Natural killer cell (primary cell): ENCODE data around the gene HGF. TPM values are rescaled to one million over a fixed set of nuclear protein-coding genes. Genes with fewer than 3 reads are reported as not detected.

ENCODE experiments used
- ATAC-seq, 3 donors: fragments of 150-1000 bp in 2 of 3; fragments of 200-7000 bp in 1 of 3; cut with Tn5 transposase; 1 replicate in 1 of 3; 2 replicates in 2 of 3; pipeline ENCODE4 v1.10.0; 2021; ENCODE audit warnings: mild to moderate bottlenecking in 2 of 3, moderate library complexity in 2 of 3
- DNase-seq, 2 donors: peaks; one replicate each; pipeline versions ENCODE4 v3.0.0 to v3.0.0-alpha.2; 2013 to 2021; ENCODE audit warnings: mixed read lengths in 1 of 2
- H3K27ac ChIP-seq: one replicate; pipeline ENCODE4 v1.5.1; 2013; ENCODE audit warnings: mild to moderate bottlenecking, low read length
- H3K27me3 ChIP-seq: one replicate; pipeline ENCODE4 v1.6.1; 2013; ENCODE audit warnings: low read length; ENCODE audit not compliant: control insufficient read depth, insufficient read depth
- H3K36me3 ChIP-seq: one replicate; pipeline ENCODE4 v1.6.1; 2013; ENCODE audit warnings: low read length; ENCODE audit not compliant: control insufficient read depth, insufficient read depth
- H3K4me1 ChIP-seq: one replicate; pipeline ENCODE4 v1.6.1; 2013; ENCODE audit warnings: low read length; ENCODE audit not compliant: control insufficient read depth, insufficient read depth
- H3K4me3 ChIP-seq: one replicate; pipeline ENCODE4 v1.5.1; 2013; ENCODE audit warnings: low read length
- H3K9me3 ChIP-seq: one replicate; pipeline ENCODE4 v1.6.1; 2013; ENCODE audit warnings: low read length; ENCODE audit not compliant: control insufficient read depth, insufficient read depth
- H3K27ac Mint-ChIP-seq, 2 donors: one replicate each; pipeline ENCODE4 v1.8.0; 2022; ENCODE audit warnings: mild to moderate bottlenecking in 2 of 2, mixed read lengths in 2 of 2, moderate library complexity in 1 of 2
- H3K27me3 Mint-ChIP-seq, 2 donors: one replicate each; pipeline ENCODE4 v1.8.0; 2022; ENCODE audit warnings: low read depth in 2 of 2, mixed read lengths in 2 of 2
- H3K36me3 Mint-ChIP-seq: one replicate; pipeline ENCODE4 v1.8.0; 2022; ENCODE audit warnings: mixed read lengths
- H3K4me1 Mint-ChIP-seq, 2 donors: one replicate each; pipeline ENCODE4 v1.8.0; 2022; ENCODE audit warnings: mixed read lengths in 2 of 2
- H3K4me3 Mint-ChIP-seq: one replicate; pipeline ENCODE4 v1.8.0; 2022; ENCODE audit warnings: mild to moderate bottlenecking, moderate library complexity, mixed read lengths
- H3K9me3 Mint-ChIP-seq, 2 donors: one replicate each; pipeline ENCODE4 v1.8.0; 2022; ENCODE audit warnings: mixed read lengths in 2 of 2
- CTCF ChIP-seq: fragments of 200-600 bp; IDR thresholded peaks from one replicate; pipeline ENCODE4 v1.8.0; 2022; ENCODE audit warnings: antibody characterized with exemption
- WGBS: methylation state at CpG from one replicate; pipeline ENCODE4 v1.1.7; 2013; ENCODE audit warnings: missing lambda C conversion rate; ENCODE audit not compliant: insufficient coverage; 5-methylcytosine and 5-hydroxymethylcytosine counted together
- intact Hi-C: fragments of 100-400 bp; cut with micrococcal nuclease; formaldehyde crosslinking; loops from one replicate; pipeline ENCODE4 v1.14.2; 2022
- total RNA-seq, 4 donors: library from RNA; stranded (reverse); fragments of 120-200 nt in 1 of 4; gene quantifications; one replicate each; pipeline versions ENCODE4 v1.2.3 to v1.2.4, GENCODE V29; 2013 to 2022

Gene HGF
- total RNA-seq, 3 donors from 2014 or later (not counting 1 experiment from before 2014, with no cell fraction given): 0.43 to 7.4 (median 0.94) TPM

- ATAC-seq: no peak
- intact Hi-C loops: no loop called here
- H3K36me3 Mint-ChIP-seq: no peaks in the 10 kb centered on the region
- 83% methylated on average over 1 of the region's 1 CpG for WGBS
- no peaks in the 10 kb centered on the region for H3K27me3 Mint-ChIP-seq
- Histone ChIP-seq H3K4me3 (no peak overlapping the region), H3K9me3 (peaks cover 3% of the 10 kb centered on the region), H3K36me3 (no peaks in the 10 kb centered on the region), H3K4me1 (no peaks in the 10 kb centered on the region), H3K27ac (no peak overlapping the region), H3K27me3 (no peaks in the 10 kb centered on the region)
- no peak overlapping the region for H3K27ac Mint-ChIP-seq
- H3K4me1 Mint-ChIP-seq: no peaks in the 10 kb centered on the region
- H3K4me3 Mint-ChIP-seq: no peak overlapping the region
- H3K9me3 Mint-ChIP-seq: peaks cover 8 to 15% of the 10 kb centered on the region in 2 donors
- DNase-seq: no peak
- TF ChIP-seq CTCF: no peak
Measured at GRCh38 chr7:81802251-81802650, 32.4 kb upstream of the HGF start.

- Histone ChIP-seq H3K27ac (no peak overlapping the region), H3K4me3 (no peak overlapping the region), H3K27me3 (no peaks in the 10 kb centered on the region), H3K9me3 (peaks cover 3% of the 10 kb centered on the region), H3K4me1 (no peaks in the 10 kb centered on the region), H3K36me3 (no peaks in the 10 kb centered on the region)
- DNase-seq (no peak), ATAC-seq (no peak)
- Mint-ChIP-seq H3K9me3 (peaks cover 8 to 15% of the 10 kb centered on the region in 2 donors), H3K4me3 (no peak overlapping the region), H3K27me3 (no peaks in the 10 kb centered on the region), H3K36me3 (no peaks in the 10 kb centered on the region), H3K4me1 (no peaks in the 10 kb centered on the region), H3K27ac (no peak overlapping the region)
- TF ChIP-seq CTCF: no peak
- intact Hi-C loops: no loop called here
- 93% methylated on average over 5 of the region's 5 CpGs for WGBS
Measured at GRCh38 chr7:81801532-81801931, 31.7 kb upstream of the HGF start.

- no peak overlapping the region for H3K27ac Mint-ChIP-seq
- Histone ChIP-seq H3K4me1 (no peaks in the 10 kb centered on the region), H3K4me3 (no peak overlapping the region), H3K27ac (no peak overlapping the region), H3K27me3 (no peaks in the 10 kb centered on the region), H3K36me3 (no peaks in the 10 kb centered on the region), H3K9me3 (peaks cover 2% of the 10 kb centered on the region)
- ATAC-seq (no peak), DNase-seq (no peak)
- no peak overlapping the region for H3K4me3 Mint-ChIP-seq
- no peaks in the 10 kb centered on the region for H3K36me3 Mint-ChIP-seq
- WGBS: 88% methylated on average over 11 of the region's 12 CpGs
- H3K4me1 Mint-ChIP-seq: no peaks in the 10 kb centered on the region
- intact Hi-C loops: no loop called here
- H3K9me3 Mint-ChIP-seq: peaks cover 4 to 7% of the 10 kb centered on the region in 2 donors
- TF ChIP-seq CTCF: no peak
- no peaks in the 10 kb centered on the region for H3K27me3 Mint-ChIP-seq
Measured at GRCh38 chr7:81791568-81792518, 22.0 kb upstream of the HGF start.
